ENCODE measurements around the gene CYP4F12. TPM values are rescaled to one million over a fixed set of nuclear protein-coding genes. Genes with fewer than 3 reads are reported as not detected.

Gene CYP4F12
- total and polyA plus RNA-seq, 2 experiments from 2014 or later: not detected

DNA sequence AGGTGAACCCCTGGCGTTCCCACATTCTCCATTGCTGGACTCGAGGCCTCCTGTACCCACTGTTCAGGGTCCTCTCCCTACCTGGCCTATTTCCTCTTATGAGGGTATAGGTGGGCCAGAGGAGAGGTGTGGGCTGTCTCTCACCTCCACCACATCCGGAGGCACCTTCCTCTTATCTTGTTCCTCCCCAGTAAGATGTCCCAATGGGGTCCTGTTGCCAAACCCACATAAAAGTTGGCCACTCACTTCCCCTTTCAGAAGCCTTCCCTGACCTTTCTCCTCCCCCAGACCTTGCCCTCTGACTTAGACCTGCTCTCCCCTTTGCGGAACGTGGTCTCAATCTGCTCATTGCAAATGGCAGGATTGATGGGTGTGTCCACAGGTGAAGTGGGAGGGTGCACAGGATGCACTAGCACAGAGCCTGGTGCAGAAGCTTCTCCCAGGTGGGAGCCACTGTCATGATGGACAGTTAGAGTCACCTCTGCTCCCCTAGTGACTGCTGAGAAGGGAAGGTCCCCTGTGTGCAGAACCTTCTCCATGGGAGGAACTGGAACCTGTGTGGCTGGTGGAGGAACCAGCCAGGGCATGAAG is 30.9 kb upstream of the CYP4F12 start:
- Histone ChIP-seq H2AFZ (no peak overlapping the region), H4K20me1 (replicated peaks; ENCODE audit: insufficient read depth) (no peaks in the 10 kb centered on the region), H3K36me3 (ENCODE audit: insufficient read depth) (no peaks in the 10 kb centered on the region), H3K4me2 (no peak overlapping the region), H3K9me2 (ENCODE audit: insufficient read depth) (no peaks in the 10 kb centered on the region), H3K4me3 (no peak overlapping the region), H3K27ac (ENCODE audit: low read depth) (no peak overlapping the region), H3K4me1 (ENCODE audit: insufficient read depth) (no peaks in the 10 kb centered on the region), H3K79me2 (replicated peaks; ENCODE audit: insufficient read depth) (no peaks in the 10 kb centered on the region), H3K27me3 (ENCODE audit: insufficient read depth) (no peaks in the 10 kb centered on the region), H3F3A (replicated peaks; ENCODE audit: low read depth) (no peaks in the 10 kb centered on the region)
- no peak for ATAC-seq
- Mint-ChIP-seq H3K27ac (no peak overlapping the region), H3K9me3 (peaks cover 97% of the 10 kb centered on the region), H3K27me3 (ENCODE audit: insufficient read depth, low read depth, poor library complexity) (peaks cover 6% of the 10 kb centered on the region), H3K36me3 (ENCODE audit: low read depth) (peaks cover 38% of the 10 kb centered on the region), H3K4me1 (no peaks in the 10 kb centered on the region), H3K4me3 (no peak overlapping the region)
- DNase-seq (ENCODE audit: low spot score): no peak
- no peak for TF ChIP-seq EZH2 (IDR thresholded peaks at IDR 0.05; ENCODE audit: low read depth, unreplicated experiment)
- TF ChIP-seq, protein P1, sequence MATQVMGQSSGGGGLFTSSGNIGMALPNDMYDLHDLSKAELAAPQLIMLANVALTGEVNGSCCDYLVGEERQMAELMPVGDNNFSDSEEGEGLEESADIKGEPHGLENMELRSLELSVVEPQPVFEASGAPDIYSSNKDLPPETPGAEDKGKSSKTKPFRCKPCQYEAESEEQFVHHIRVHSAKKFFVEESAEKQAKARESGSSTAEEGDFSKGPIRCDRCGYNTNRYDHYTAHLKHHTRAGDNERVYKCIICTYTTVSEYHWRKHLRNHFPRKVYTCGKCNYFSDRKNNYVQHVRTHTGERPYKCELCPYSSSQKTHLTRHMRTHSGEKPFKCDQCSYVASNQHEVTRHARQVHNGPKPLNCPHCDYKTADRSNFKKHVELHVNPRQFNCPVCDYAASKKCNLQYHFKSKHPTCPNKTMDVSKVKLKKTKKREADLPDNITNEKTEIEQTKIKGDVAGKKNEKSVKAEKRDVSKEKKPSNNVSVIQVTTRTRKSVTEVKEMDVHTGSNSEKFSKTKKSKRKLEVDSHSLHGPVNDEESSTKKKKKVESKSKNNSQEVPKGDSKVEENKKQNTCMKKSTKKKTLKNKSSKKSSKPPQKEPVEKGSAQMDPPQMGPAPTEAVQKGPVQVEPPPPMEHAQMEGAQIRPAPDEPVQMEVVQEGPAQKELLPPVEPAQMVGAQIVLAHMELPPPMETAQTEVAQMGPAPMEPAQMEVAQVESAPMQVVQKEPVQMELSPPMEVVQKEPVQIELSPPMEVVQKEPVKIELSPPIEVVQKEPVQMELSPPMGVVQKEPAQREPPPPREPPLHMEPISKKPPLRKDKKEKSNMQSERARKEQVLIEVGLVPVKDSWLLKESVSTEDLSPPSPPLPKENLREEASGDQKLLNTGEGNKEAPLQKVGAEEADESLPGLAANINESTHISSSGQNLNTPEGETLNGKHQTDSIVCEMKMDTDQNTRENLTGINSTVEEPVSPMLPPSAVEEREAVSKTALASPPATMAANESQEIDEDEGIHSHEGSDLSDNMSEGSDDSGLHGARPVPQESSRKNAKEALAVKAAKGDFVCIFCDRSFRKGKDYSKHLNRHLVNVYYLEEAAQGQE (IDR thresholded peaks at IDR 0.05; ENCODE audit: unreplicated experiment): no peak

GRCh38 chr19:15642807-15643206 is 30.1 kb upstream of the CYP4F12 start:
- Histone ChIP-seq H3K4me2 (no peak overlapping the region), H3K4me1 (ENCODE audit: insufficient read depth) (no peaks in the 10 kb centered on the region), H4K20me1 (replicated peaks; ENCODE audit: insufficient read depth) (no peaks in the 10 kb centered on the region), H3K36me3 (ENCODE audit: insufficient read depth) (no peaks in the 10 kb centered on the region), H3K79me2 (replicated peaks; ENCODE audit: insufficient read depth) (no peaks in the 10 kb centered on the region), H3K27ac (ENCODE audit: low read depth) (no peak overlapping the region), H3K4me3 (no peak overlapping the region), H3K27me3 (ENCODE audit: insufficient read depth) (no peaks in the 10 kb centered on the region), H3F3A (replicated peaks; ENCODE audit: low read depth) (no peaks in the 10 kb centered on the region), H3K9me2 (ENCODE audit: insufficient read depth) (no peaks in the 10 kb centered on the region), H2AFZ (no peak overlapping the region)
- ATAC-seq (no peak), DNase-seq (ENCODE audit: low spot score) (no peak)
- no peaks in the 10 kb centered on the region for H3K4me1 Mint-ChIP-seq
- no peak overlapping the region for H3K4me3 Mint-ChIP-seq
- peaks cover 97% of the 10 kb centered on the region for H3K9me3 Mint-ChIP-seq
- H3K27ac Mint-ChIP-seq: no peak overlapping the region
- peaks cover 40% of the 10 kb centered on the region for H3K36me3 Mint-ChIP-seq (ENCODE audit: low read depth)
- H3K27me3 Mint-ChIP-seq (ENCODE audit: insufficient read depth, low read depth, poor library complexity): peaks cover 4% of the 10 kb centered on the region
- TF ChIP-seq, protein P1 (IDR thresholded peaks at IDR 0.05; ENCODE audit: unreplicated experiment): no peak
- TF ChIP-seq JUNB (IDR thresholded peaks at IDR 0.05; ENCODE audit: unreplicated experiment) (no peak), EZH2phosphoT487 (IDR thresholded peaks at IDR 0.05; ENCODE audit: unreplicated experiment) (no peak), STAT1 (IDR thresholded peaks at IDR 0.05; ENCODE audit: unreplicated experiment) (no peak), ZNF331 (CRISPR knock-in tag; IDR thresholded peaks at IDR 0.05; ENCODE audit: low read depth) (no peak)
- TF ChIP-seq, protein P2, sequence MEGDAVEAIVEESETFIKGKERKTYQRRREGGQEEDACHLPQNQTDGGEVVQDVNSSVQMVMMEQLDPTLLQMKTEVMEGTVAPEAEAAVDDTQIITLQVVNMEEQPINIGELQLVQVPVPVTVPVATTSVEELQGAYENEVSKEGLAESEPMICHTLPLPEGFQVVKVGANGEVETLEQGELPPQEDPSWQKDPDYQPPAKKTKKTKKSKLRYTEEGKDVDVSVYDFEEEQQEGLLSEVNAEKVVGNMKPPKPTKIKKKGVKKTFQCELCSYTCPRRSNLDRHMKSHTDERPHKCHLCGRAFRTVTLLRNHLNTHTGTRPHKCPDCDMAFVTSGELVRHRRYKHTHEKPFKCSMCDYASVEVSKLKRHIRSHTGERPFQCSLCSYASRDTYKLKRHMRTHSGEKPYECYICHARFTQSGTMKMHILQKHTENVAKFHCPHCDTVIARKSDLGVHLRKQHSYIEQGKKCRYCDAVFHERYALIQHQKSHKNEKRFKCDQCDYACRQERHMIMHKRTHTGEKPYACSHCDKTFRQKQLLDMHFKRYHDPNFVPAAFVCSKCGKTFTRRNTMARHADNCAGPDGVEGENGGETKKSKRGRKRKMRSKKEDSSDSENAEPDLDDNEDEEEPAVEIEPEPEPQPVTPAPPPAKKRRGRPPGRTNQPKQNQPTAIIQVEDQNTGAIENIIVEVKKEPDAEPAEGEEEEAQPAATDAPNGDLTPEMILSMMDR (conservative IDR thresholded peaks at IDR 0.05; ENCODE audit: low read depth in 2 of 2): no peak
- TF ChIP-seq, protein P3, sequence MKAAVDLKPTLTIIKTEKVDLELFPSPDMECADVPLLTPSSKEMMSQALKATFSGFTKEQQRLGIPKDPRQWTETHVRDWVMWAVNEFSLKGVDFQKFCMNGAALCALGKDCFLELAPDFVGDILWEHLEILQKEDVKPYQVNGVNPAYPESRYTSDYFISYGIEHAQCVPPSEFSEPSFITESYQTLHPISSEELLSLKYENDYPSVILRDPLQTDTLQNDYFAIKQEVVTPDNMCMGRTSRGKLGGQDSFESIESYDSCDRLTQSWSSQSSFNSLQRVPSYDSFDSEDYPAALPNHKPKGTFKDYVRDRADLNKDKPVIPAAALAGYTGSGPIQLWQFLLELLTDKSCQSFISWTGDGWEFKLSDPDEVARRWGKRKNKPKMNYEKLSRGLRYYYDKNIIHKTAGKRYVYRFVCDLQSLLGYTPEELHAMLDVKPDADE (IDR thresholded peaks at IDR 0.05): no peak
